Stimulated activated CD4-positive, alpha-beta T cell treated with anti-CD3 and anti-CD28 coated beads, Interleukin-1b, Interleukin-23, amount 100 ng/mL, for 24 hours (primary cell): ENCODE results near the gene PAFAH2.
"Not testable (repeated sequence)": the region's sequence is repeated elsewhere in the genome, so short reads cannot be mapped to it uniquely, and the experiment has no call there.

Experiments used
- DNase-seq, 4 experiments: peaks; one replicate each; pipeline ENCODE4 v3.0.0-alpha.2; 2020; ENCODE audit warnings: low read depth in 4 of 4, low spot score in 1 of 4

Gene PAFAH2

GRCh38 chr1:25987951-25988350 lies 9.9 kb downstream of the PAFAH2 start:
- no peak for DNase-seq

- DNase-seq = not testable (repeated sequence)
Measured at GRCh38 chr1:25986773-25987172, 11.1 kb downstream of the PAFAH2 start.

DNA sequence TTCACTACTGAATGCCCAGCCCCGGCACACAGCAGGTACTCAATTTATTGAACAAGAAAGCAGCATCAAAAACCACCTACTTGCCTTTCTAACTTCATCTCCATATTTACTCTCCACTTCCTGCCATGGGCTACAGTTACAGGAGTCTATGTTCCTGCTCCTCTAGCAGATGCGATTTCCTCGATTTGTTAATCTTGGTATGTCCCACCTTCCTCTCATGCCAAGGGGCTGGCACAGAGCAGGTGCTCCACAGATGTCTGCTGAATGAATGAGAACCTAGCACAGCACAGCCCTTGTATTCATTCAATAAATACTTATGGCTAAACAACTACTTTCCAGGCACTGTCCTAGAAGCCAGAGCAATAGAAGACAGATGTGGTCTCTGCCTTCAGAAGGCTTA lies 12.2 kb downstream of the PAFAH2 start:
- no peak for DNase-seq

GRCh38 chr1:25985171-25985570 lies 12.7 kb downstream of the PAFAH2 start:
- DNase-seq = no peak

- DNase-seq = no peak
Measured at GRCh38 chr1:25979210-25979609, 18.7 kb downstream of the PAFAH2 start.

GRCh38 chr1:25978403-25978802 lies 19.5 kb downstream of the PAFAH2 start:
- DNase-seq = no peak

GRCh38 chr1:25977801-25978200 lies 20.1 kb downstream of the PAFAH2 start:
- DNase-seq = no peak

DNA sequence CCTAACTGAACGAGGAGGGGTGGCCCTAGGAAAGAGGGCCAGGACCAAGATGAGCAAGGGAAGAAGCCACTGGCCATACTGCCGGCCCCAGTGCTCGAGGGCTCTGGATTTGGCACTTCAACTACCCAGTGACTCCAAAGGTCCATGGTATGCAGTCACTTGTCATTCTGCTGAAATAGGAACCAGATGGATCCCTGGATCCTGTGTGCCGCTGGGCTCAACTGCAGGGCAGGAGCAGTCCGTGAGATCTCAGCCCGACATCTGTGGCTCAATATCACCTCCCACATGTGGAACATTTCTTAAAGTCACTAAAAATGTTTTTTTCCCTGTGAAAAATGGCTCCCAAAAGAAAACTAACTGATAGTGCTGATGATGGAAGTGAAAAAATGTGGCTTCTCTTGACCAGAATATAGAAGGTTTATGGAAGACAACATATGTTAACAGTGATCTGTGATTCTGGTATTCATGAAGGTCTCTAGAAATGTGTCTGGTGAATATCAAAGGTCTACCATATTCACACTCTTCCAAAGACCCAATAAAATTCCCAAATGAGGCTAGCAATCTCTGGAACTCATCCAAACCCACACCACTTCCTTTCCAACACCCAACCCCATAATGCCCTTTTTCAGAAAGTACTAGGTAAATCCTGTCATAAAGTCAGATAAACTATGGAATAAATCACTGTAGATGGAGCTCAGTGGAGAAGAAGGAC lies 24.1 kb downstream of the PAFAH2 start:
- no peak for DNase-seq

DNA sequence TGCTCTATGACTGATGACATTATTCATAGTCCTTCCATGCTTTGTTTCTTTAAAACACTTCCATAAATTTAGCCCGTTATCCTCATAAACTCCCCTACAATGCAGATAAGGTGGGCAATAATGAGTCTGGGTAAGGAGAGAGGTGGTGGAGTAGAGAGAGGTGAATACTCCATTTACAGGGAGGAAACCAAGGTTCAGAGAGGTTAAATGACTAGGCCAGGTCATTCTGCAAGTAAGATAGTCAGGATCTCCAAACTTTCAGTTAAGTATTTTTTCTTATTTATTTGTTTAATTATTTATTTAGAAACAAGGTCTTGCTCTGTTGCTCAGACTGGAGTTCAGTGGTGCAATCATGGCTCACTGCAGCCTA lies 26.1 kb downstream of the PAFAH2 start:
- no peak for DNase-seq

DNA sequence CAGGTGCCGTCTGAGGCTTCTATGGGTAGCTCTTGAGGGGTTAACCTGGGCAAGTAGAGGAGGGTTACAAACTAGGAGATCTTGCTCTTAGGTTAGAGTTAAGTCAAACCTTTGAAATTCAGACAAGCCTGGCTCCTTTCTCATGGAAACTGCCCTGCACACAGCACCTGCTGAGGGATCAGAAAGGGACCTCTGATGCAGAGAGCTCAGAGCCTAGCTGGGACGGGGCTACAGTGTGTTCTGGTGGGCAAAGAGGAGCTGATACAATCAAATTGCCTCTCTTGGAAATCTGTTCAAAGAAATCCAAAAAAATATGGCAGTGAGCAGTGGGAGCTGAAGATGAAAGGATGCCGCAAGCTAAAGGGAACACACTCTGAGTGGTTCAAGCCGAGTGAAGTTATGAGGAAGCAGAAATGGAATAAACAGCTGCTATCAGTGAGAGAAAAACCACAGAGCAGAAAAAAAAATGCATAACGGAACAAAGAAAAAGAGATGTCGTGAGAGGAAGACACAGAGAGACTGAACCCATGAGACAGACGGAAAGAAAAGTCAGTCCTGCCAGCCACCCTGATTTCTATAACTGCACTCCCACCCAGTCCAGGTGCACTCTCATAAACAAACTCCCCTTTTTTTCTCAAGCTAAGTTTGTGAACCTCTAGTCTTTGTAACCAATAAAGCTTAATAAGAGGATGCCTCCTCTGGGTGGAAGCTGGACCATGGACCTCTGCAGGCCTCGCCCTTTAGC lies 26.6 kb downstream of the PAFAH2 start:
- DNase-seq = no peak

- no peak for DNase-seq
Measured at GRCh38 chr1:25967308-25967707, 30.6 kb downstream of the PAFAH2 start.

DNA sequence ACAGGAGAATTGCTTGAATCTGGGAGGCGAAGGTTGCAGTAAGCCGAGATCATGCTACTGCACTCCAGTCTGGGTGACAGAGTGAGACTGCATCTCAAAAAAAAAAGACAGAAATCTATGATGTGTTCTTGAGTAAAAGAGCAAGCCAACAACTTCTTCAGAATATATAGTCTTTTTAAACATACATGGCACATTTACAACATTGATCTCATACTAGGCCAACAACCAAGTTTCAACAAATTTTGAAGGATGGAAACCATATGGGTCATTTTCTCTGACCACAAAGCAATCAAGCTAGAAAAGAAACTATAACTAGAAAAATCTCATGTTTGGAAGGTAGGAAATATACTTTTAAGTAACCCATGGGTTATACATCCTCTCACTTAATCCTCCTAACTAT lies 38.3 kb downstream of the PAFAH2 start:
- no peak for DNase-seq

DNA sequence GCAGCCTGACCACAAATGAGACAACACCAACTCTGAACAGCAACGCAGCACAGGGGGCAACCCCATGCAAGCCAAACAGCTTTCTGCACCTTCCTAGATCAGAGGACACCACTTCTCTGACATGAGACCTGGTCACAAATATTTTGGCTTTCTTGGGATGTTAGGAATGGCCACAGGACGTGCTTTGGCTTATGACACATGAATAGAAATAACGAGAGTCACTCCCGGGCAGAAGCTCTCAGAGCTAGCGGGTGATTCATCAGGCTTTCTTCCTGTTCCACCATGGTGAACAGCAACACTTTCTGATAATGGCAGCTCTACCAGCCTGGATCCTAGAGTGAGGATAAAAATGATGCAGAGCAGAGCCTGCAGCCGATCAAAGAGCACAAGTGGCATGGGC lies 39.4 kb downstream of the PAFAH2 start:
- DNase-seq = no peak

DNA sequence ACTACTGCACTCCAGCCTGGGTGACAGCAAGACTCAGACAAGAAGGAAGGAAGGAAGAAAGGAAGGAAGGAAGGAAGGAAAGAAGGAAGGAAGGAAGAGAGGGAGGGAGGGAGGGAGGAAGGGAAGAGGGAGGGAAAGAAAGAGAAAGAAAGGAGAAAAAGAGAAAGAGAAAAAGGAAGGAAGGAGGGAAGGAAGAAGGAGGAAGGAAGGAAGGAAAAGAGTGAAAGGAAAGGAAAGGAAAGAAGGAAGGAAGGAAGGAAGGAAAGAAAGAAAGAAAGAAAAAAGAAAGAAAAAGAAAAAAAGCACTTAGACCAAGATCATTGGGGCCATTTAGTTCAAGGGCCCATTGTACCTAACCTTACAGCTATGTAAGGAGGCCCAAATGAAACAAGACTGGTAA lies 42.3 kb downstream of the PAFAH2 start:
- no peak for DNase-seq

- DNase-seq = no peak
Measured at GRCh38 chr1:25954282-25954938, 43.5 kb downstream of the PAFAH2 start.

DNA sequence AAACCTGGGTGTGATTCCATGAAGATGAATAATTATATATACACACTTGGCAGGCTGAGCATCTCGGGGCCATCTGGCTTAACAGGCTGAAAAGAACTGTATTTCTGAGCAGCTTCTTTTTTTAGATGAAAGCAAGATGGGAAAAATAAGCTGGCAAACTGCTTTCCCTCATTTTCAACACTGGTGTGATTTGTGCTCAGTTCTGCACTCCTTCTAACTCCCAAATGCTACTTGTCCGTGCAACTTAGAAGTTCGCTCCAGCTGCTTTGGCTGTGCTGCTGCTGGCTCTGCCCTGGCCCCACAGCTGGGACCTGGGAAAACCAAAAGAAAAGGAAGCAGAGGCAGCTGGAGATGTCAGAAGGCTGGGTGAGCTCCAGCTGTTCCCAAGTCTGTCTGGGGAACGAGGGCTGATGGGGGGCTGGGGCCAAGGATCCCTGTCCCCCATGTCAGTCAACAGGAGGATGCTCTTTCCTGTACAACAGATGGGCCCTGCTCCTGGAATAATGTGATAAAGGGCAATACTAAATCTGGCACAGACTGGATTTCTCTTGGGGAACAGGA lies 44.9 kb downstream of the PAFAH2 start:
- DNase-seq = no peak

- DNase-seq = no peak
Measured at GRCh38 chr1:25948641-25949040, 49.2 kb downstream of the PAFAH2 start.

- no peak for DNase-seq
Measured at GRCh38 chr1:25947027-25947426, 50.8 kb downstream of the PAFAH2 start.

- no peak for DNase-seq
Measured at GRCh38 chr1:25945761-25946160, 52.1 kb downstream of the PAFAH2 start.

DNA sequence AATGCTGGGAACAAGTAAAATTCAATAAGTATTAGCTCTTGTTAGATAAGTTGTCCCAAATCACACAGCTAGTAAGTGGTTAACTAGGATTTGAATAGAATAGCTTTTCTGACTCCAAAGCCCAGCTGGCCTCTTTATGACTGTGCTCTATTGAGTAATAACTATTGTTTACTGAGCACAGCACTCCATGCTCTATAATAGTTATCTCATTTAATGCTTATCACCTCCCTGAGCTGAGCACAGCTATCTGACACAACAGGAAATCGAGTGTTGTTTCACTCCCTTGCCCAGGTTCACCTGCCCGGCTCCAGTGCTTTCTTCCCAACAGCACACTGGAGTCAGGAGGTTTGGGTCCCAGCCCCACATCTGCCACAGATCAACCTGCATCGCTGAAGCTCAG lies 52.9 kb downstream of the PAFAH2 start:
- no peak for DNase-seq

DNA sequence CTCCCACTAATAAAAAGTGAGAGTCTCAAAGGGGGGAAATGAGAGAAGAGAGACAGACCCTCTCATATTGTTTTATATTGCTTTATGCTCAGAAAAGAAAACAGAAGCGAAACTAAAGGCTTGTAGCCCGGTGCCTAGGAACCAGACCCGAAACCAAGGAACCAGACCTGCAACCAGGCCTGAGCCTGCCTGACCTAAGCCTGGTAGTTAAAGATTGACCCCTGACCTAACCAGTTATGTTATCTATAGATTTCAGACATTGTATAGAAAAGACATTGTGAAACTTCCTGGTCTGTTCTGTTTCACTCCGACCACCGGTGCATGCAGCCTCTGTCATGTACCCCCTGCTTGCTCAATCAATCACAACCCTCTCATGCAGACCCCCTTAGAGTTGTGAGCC lies 54.4 kb downstream of the PAFAH2 start:
- not testable (repeated sequence) for DNase-seq

DNA sequence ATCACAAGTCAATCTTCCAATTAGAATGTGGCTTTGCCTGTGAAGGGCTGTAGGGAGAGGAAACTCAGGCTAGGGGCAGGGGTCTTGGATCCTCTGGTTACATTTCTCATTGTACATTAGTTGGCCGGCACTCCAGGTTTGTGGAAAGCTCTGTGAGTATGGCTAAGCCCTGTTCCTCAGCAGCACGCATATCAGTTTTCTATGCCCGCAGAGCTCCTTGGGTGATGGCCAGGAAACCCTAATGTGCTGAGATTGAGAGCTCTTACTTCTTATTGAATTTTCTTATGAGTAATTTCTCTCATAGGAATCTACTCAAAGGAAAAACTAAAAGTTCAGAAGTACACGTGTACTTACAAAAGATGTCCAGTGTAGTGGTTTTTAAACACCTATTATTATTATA lies 60.9 kb downstream of the PAFAH2 start:
- DNase-seq = no peak
